GM12892 (cell line): ENCODE measurements around the gene MRE11.

Experiments
- POLR2A ChIP-seq: IDR thresholded peaks from 2 replicates; pipeline ENCODE4 v1.6.1; 2011; ENCODE audit warnings: low read depth, low read length, control low read depth
- POLR2AphosphoS5 ChIP-seq: IDR thresholded peaks from 2 replicates; pipeline ENCODE4 v1.6.1; 2011; ENCODE audit warnings: low read depth, low read length, control low read depth

- TF ChIP-seq POLR2A (no peak), POLR2AphosphoS5 (no peak)
These were observed 69.6 kb downstream of the MRE11 start for GRCh38 chr11:94424011-94424410.
